SK-N-SH treated with all-trans-retinoic acid at 6 μM for 48 hours (cell line): ENCODE results near the gene CXCL10.
A peak's percentile ranks its signal among the peaks of the same experiment; 100 is the strongest.

Experiments
- ATAC-seq: fragments of 200-7000 bp; cut with Tn5 transposase; 3 replicates; pipeline ENCODE4 v1.9.1; 2020; ENCODE audit warnings: mild to moderate bottlenecking, moderate library complexity
- BACH2 ChIP-seq: fragments of 250-450 bp; sonication (Bioruptor Pico); IDR thresholded peaks from 2 replicates; pipeline ENCODE4 v1.9.0; 2021; ENCODE audit warnings: mild to moderate bottlenecking, borderline replicate concordance
- CSDC2 ChIP-seq: fragments of 250-450 bp; sonication (Bioruptor Pico); IDR thresholded peaks from 2 replicates; pipeline ENCODE4 v1.5.0; 2020; ENCODE audit warnings: mild to moderate bottlenecking, moderate library complexity
- GLIS3 ChIP-seq: fragments of 250-450 bp; sonication (Bioruptor Pico); IDR thresholded peaks from 2 replicates; pipeline ENCODE4 v1.5.0; 2020; ENCODE audit warnings: mild to moderate bottlenecking, moderate library complexity
- ISL1 ChIP-seq: fragments of 250-450 bp; sonication (Bioruptor Pico); IDR thresholded peaks from 2 replicates; pipeline ENCODE4 v2.1.2; 2022; ENCODE audit warnings: mild to moderate bottlenecking, moderate library complexity
- OSR1 ChIP-seq: fragments of 250-450 bp; sonication (Bioruptor Pico); IDR thresholded peaks from 2 replicates; pipeline ENCODE4 v1.8.0; 2022; ENCODE audit warnings: moderate library complexity, mild to moderate bottlenecking, inconsistent platforms
- PPARA ChIP-seq: fragments of 250-450 bp; sonication (Bioruptor Pico); IDR thresholded peaks from 2 replicates; pipeline ENCODE4 v1.5.0; 2020; ENCODE audit warnings: mild to moderate bottlenecking, borderline replicate concordance
- RARB ChIP-seq: fragments of 250-450 bp; sonication (Bioruptor Pico); IDR thresholded peaks from 2 replicates; pipeline ENCODE4 v1.8.0; 2021; ENCODE audit warnings: mild to moderate bottlenecking, moderate library complexity
- SNAI2 ChIP-seq: fragments of 250-450 bp; sonication (Bioruptor Pico); IDR thresholded peaks from 2 replicates; pipeline ENCODE4 v1.5.0; 2020; ENCODE audit warnings: mild to moderate bottlenecking, moderate library complexity
- TCF4 ChIP-seq: fragments of 250-450 bp; sonication (Bioruptor Pico); IDR thresholded peaks from 2 replicates; pipeline ENCODE4 v1.8.0; 2021; ENCODE audit warnings: mild to moderate bottlenecking, moderate library complexity, borderline replicate concordance
- TOX ChIP-seq: fragments of 250-450 bp; sonication (Bioruptor Pico); IDR thresholded peaks from 2 replicates; pipeline ENCODE4 v1.8.0; 2021; ENCODE audit warnings: mild to moderate bottlenecking, moderate library complexity, borderline replicate concordance
- ZFP3 ChIP-seq: fragments of 250-450 bp; sonication (Bioruptor Pico); IDR thresholded peaks from 2 replicates; pipeline ENCODE4 v1.5.0; 2020; ENCODE audit warnings: mild to moderate bottlenecking, moderate library complexity
- ZFP30 ChIP-seq: fragments of 450-650 bp; formaldehyde crosslinking; IDR thresholded peaks from 2 replicates; pipeline ENCODE4 v1.5.0; 2022; ENCODE audit warnings: mild to moderate bottlenecking, moderate library complexity
- ZNF565 ChIP-seq: fragments of 450-650 bp; formaldehyde crosslinking; conservative IDR thresholded peaks from 2 replicates; pipeline ENCODE4 v1.5.0; 2020; ENCODE audit warnings: low read depth, mild to moderate bottlenecking, moderate library complexity
- ZNF70 ChIP-seq: fragments of 450-650 bp; formaldehyde crosslinking; IDR thresholded peaks from 2 replicates; pipeline ENCODE4 v1.5.0; 2020; ENCODE audit warnings: mild to moderate bottlenecking, moderate library complexity
- ZNF8 ChIP-seq: fragments of 450-650 bp; formaldehyde crosslinking; IDR thresholded peaks from 2 replicates; pipeline ENCODE4 v1.5.0; 2020; ENCODE audit warnings: mild to moderate bottlenecking, moderate library complexity
- TF ChIP-seq, protein P1 (sequence below): fragments of 250-450 bp; sonication (Bioruptor Pico); IDR thresholded peaks from 2 replicates; pipeline ENCODE4 v1.5.0; 2020; ENCODE audit warnings: mild to moderate bottlenecking, moderate library complexity
- TF ChIP-seq, protein P2 (sequence below): fragments of 250-450 bp; sonication (Bioruptor Pico); IDR thresholded peaks from 2 replicates; pipeline ENCODE4 v1.8.0; 2021; ENCODE audit warnings: low read depth, mild to moderate bottlenecking, moderate library complexity, borderline replicate concordance
- TF ChIP-seq, protein P3 (sequence below): fragments of 250-450 bp; sonication (Bioruptor Pico); IDR thresholded peaks from 2 replicates; pipeline ENCODE4 v1.5.1; 2021; ENCODE audit warnings: mild to moderate bottlenecking, moderate library complexity
- TF ChIP-seq, protein P4 (sequence below): fragments of 250-450 bp; sonication (Bioruptor Pico); IDR thresholded peaks from 2 replicates; pipeline ENCODE4 v1.8.0; 2020; ENCODE audit warnings: mild to moderate bottlenecking, moderate library complexity, borderline replicate concordance
- TF ChIP-seq, protein P5 (sequence below): fragments of 250-450 bp; sonication (Bioruptor Pico); IDR thresholded peaks from 2 replicates; pipeline ENCODE4 v1.5.1; 2020; ENCODE audit warnings: low read depth, mild to moderate bottlenecking, moderate library complexity

The CXCL10 gene

DNA sequence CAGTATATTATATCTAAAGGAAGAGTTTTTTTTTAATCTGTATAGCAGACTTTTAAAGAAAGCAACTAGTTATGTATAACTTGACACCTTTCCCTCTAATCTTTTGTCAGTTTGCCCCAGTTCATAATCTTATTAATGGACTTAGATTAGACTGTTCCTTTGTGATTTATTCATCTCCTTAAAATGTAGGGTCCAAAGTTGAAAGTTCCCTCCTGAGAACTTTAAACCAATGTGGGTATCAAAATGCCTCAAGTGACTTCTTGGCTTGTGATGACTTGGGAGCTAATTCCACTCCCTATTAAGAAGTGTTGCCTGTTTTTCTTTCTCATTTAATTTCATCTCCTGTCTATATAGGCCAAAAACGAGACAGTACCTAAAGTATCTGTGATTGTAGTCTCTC lies 26.2 kb downstream of the CXCL10 start:
- TF ChIP-seq ZFP3 (CRISPR knock-in tag), result no peak
- no peak for TF ChIP-seq ZNF70 (CRISPR knock-in tag)
- no peak for TF ChIP-seq GLIS3
- no peak for TF ChIP-seq BACH2
- no peak for TF ChIP-seq ZNF565 (CRISPR knock-in tag)
- TF ChIP-seq, protein P1, sequence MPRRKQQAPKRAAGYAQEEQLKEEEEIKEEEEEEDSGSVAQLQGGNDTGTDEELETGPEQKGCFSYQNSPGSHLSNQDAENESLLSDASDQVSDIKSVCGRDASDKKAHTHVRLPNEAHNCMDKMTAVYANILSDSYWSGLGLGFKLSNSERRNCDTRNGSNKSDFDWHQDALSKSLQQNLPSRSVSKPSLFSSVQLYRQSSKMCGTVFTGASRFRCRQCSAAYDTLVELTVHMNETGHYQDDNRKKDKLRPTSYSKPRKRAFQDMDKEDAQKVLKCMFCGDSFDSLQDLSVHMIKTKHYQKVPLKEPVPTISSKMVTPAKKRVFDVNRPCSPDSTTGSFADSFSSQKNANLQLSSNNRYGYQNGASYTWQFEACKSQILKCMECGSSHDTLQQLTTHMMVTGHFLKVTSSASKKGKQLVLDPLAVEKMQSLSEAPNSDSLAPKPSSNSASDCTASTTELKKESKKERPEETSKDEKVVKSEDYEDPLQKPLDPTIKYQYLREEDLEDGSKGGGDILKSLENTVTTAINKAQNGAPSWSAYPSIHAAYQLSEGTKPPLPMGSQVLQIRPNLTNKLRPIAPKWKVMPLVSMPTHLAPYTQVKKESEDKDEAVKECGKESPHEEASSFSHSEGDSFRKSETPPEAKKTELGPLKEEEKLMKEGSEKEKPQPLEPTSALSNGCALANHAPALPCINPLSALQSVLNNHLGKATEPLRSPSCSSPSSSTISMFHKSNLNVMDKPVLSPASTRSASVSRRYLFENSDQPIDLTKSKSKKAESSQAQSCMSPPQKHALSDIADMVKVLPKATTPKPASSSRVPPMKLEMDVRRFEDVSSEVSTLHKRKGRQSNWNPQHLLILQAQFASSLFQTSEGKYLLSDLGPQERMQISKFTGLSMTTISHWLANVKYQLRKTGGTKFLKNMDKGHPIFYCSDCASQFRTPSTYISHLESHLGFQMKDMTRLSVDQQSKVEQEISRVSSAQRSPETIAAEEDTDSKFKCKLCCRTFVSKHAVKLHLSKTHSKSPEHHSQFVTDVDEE, result no peak
- no peak for ATAC-seq

DNA sequence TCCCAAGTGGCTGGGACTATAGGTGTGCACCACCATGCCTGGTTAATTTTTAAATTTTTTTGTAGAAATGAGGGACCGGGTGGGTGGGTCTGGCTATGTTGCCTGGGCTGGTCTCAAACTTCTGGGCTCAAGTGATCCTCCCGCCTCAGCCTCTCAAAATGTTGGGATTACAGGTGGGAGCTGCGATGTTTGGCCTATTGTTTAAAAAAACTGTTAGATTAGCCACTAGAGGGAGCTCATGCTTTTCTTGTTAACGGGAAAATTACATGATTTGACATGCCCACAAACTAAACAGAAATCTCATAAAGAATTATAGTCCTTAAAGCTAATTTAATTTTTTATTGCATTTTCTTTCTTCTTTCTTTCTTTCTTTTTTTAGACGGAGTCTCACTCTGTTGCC lies 27.6 kb downstream of the CXCL10 start:
- no peak for TF ChIP-seq ZNF8 (CRISPR knock-in tag)
- no peak for TF ChIP-seq OSR1 (CRISPR knock-in tag)
- TF ChIP-seq, protein P2, sequence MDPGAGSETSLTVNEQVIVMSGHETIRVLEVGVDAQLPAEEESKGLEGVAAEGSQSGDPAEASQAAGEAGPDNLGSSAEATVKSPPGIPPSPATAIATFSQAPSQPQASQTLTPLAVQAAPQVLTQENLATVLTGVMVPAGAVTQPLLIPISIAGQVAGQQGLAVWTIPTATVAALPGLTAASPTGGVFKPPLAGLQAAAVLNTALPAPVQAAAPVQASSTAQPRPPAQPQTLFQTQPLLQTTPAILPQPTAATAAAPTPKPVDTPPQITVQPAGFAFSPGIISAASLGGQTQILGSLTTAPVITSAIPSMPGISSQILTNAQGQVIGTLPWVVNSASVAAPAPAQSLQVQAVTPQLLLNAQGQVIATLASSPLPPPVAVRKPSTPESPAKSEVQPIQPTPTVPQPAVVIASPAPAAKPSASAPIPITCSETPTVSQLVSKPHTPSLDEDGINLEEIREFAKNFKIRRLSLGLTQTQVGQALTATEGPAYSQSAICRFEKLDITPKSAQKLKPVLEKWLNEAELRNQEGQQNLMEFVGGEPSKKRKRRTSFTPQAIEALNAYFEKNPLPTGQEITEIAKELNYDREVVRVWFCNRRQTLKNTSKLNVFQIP, result no peak
- TF ChIP-seq TOX (CRISPR knock-in tag), result no peak
- no peak for TF ChIP-seq GLIS3
- TF ChIP-seq, protein P3, sequence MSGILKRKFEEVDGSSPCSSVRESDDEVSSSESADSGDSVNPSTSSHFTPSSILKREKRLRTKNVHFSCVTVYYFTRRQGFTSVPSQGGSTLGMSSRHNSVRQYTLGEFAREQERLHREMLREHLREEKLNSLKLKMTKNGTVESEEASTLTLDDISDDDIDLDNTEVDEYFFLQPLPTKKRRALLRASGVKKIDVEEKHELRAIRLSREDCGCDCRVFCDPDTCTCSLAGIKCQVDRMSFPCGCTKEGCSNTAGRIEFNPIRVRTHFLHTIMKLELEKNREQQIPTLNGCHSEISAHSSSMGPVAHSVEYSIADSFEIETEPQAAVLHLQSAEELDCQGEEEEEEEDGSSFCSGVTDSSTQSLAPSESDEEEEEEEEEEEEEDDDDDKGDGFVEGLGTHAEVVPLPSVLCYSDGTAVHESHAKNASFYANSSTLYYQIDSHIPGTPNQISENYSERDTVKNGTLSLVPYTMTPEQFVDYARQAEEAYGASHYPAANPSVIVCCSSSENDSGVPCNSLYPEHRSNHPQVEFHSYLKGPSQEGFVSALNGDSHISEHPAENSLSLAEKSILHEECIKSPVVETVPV, result no peak
- TF ChIP-seq BACH2, result no peak
- no peak for TF ChIP-seq CSDC2
- TF ChIP-seq TCF4 (CRISPR knock-in tag), result no peak
- TF ChIP-seq PPARA (CRISPR knock-in tag), result no peak
- TF ChIP-seq, protein P4, sequence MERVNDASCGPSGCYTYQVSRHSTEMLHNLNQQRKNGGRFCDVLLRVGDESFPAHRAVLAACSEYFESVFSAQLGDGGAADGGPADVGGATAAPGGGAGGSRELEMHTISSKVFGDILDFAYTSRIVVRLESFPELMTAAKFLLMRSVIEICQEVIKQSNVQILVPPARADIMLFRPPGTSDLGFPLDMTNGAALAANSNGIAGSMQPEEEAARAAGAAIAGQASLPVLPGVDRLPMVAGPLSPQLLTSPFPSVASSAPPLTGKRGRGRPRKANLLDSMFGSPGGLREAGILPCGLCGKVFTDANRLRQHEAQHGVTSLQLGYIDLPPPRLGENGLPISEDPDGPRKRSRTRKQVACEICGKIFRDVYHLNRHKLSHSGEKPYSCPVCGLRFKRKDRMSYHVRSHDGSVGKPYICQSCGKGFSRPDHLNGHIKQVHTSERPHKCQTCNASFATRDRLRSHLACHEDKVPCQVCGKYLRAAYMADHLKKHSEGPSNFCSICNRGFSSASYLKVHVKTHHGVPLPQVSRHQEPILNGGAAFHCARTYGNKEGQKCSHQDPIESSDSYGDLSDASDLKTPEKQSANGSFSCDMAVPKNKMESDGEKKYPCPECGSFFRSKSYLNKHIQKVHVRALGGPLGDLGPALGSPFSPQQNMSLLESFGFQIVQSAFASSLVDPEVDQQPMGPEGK (CRISPR knock-in tag), result no peak
- TF ChIP-seq ZNF70 (CRISPR knock-in tag), result no peak
- TF ChIP-seq RARB (CRISPR knock-in tag), result no peak
- TF ChIP-seq, protein P5, sequence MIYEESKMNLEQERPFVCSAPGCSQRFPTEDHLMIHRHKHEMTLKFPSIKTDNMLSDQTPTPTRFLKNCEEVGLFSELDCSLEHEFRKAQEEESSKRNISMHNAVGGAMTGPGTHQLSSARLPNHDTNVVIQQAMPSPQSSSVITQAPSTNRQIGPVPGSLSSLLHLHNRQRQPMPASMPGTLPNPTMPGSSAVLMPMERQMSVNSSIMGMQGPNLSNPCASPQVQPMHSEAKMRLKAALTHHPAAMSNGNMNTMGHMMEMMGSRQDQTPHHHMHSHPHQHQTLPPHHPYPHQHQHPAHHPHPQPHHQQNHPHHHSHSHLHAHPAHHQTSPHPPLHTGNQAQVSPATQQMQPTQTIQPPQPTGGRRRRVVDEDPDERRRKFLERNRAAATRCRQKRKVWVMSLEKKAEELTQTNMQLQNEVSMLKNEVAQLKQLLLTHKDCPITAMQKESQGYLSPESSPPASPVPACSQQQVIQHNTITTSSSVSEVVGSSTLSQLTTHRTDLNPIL, result no peak
- TF ChIP-seq ISL1, result no peak
- no peak for TF ChIP-seq ZFP3 (CRISPR knock-in tag)
- ATAC-seq, result peak; percentile 64

DNA sequence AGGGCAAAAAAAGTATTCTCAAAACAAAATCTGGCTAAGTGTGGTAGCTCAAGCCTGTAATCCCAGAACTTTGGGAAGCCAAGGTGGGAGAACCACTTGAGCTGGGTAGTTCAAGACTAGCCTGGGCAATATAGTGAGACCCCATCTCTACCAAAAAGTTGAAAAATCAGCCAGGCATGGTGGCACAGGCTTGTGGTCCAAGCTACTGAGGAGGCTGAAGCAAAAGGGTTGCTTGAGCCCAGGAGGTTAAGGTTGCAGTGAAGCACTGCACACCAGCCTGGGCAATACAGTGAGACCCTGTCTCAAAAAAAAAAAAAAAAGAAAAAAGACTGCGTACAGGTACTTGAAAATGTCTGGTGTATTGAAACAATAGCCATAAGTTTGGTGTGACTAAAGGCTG lies 30.8 kb downstream of the CXCL10 start:
- ATAC-seq, result no peak
- no peak for TF ChIP-seq GLIS3

DNA sequence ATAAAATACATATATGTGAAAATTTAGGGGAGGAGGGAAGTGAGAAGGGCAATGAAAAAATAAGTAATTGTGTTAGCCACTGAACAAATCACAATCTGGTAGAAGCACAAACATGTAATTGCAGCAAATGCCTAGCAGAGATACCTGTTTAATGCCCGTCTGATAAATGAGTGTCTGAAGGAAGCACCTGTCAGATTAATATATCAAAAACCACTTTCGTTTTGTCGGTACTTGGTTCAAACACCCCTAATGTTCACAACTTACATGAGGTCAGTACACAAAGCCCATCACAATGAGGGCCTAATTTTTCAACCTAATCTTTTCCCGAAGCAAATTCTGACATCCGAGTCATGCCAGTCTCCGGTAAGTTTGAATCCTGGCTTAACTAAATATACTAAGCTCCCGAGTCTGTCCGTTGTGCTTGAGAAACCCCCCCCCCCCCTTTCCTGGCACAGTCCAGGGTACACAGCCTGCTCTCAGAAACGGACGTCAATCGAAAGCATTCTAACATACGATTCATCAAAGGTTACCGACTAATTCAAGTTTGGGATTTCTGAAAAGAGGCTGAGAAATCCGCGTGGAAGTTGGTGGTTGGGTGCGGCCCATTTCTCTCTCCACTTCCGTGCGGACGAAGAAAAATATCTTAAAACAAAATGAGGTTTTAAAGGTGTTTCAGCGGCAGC lies 33.3 kb downstream of the CXCL10 start:
- ATAC-seq, result peak; percentile 11; the same call in 2 of the 3 replicates
- no peak for TF ChIP-seq ZNF70 (CRISPR knock-in tag)
- TF ChIP-seq GLIS3, result no peak
- TF ChIP-seq BACH2, result no peak
- TF ChIP-seq SNAI2, result no peak
- TF ChIP-seq, protein P2, result no peak
- TF ChIP-seq, protein P3, result no peak
- TF ChIP-seq ZFP30, result no peak
- TF ChIP-seq ZNF565 (CRISPR knock-in tag), result no peak
- TF ChIP-seq, protein P4 (CRISPR knock-in tag), result no peak
- TF ChIP-seq ISL1, result no peak
